Measurements from ENCODE around the gene IL36RN.
A peak's percentile ranks its signal among the peaks of the same experiment; 100 is the strongest.
"Not testable (repeated sequence)": the region's sequence is repeated elsewhere in the genome, so short reads cannot be mapped to it uniquely, and the experiment has no call there.

The IL36RN gene

GRCh38 chr2:113075600-113075999 lies 16.6 kb downstream of the IL36RN start:
- no peak for DNase-seq

GRCh38 chr2:113076954-113077669 lies 18.1 kb downstream of the IL36RN start:
- no peak for DNase-seq

GRCh38 chr2:113077921-113078320 lies 18.9 kb downstream of the IL36RN start:
- no peak for DNase-seq

- no peak for DNase-seq
Observed at GRCh38 chr2:113078350-113078839, 19.4 kb downstream of the IL36RN start.

GRCh38 chr2:113079131-113079530 lies 20.1 kb downstream of the IL36RN start:
- no peak for DNase-seq

GRCh38 chr2:113080134-113080533 lies 21.1 kb downstream of the IL36RN start:
- peak; percentile 19 for DNase-seq

- DNase-seq, result no peak
Observed at GRCh38 chr2:113081488-113082210, 22.7 kb downstream of the IL36RN start.

- peak; percentile 42 for DNase-seq
Observed at GRCh38 chr2:113083296-113083695, 24.3 kb downstream of the IL36RN start.

- DNase-seq, result no peak
Observed at GRCh38 chr2:113084249-113085000, 25.4 kb downstream of the IL36RN start.

- no peak for DNase-seq
Observed at GRCh38 chr2:113085542-113085941, 26.5 kb downstream of the IL36RN start.

GRCh38 chr2:113088213-113088992 lies 29.4 kb downstream of the IL36RN start:
- DNase-seq, result no peak

- no peak for DNase-seq
Observed at GRCh38 chr2:113089916-113090315, 30.9 kb downstream of the IL36RN start.

GRCh38 chr2:113091231-113091896 lies 32.4 kb downstream of the IL36RN start:
- no peak for DNase-seq

- DNase-seq, result no peak
Observed at GRCh38 chr2:113092864-113093612, 34.0 kb downstream of the IL36RN start.

GRCh38 chr2:113093613-113093977 lies 34.6 kb downstream of the IL36RN start:
- no peak for DNase-seq

- not testable (repeated sequence) for DNase-seq
Observed at GRCh38 chr2:113096306-113096705, 37.3 kb downstream of the IL36RN start.

GRCh38 chr2:113096842-113097618 lies 38.0 kb downstream of the IL36RN start:
- DNase-seq, result not testable (repeated sequence)

GRCh38 chr2:113098041-113098440 lies 39.0 kb downstream of the IL36RN start:
- DNase-seq, result no peak

- DNase-seq, result no peak
Observed at GRCh38 chr2:113098532-113098931, 39.5 kb downstream of the IL36RN start.

GRCh38 chr2:113102133-113102532 lies 43.1 kb downstream of the IL36RN start:
- no peak for DNase-seq

- no peak for DNase-seq
Observed at GRCh38 chr2:113103277-113103676, 44.3 kb downstream of the IL36RN start.

Data from CD4-positive, alpha-beta T cell treated with Interleukin-15 for 1 hour (primary cell).